ENCODE measurements around the gene HAS3.

- TF ChIP-seq CTCF (IDR thresholded peaks at IDR 0.05; ENCODE audit: low read depth, low read length, poor library complexity, severe bottlenecking) (no peak), EZH2phosphoT487 (IDR thresholded peaks at IDR 0.05; ENCODE audit: borderline replicate concordance, low read length) (no peak)
These were observed 9.0 kb downstream of the HAS3 start for GRCh38 chr16:69114346-69114975.
